ENCODE measurements around the gene MIAT. TPM values are rescaled to one million over a fixed set of nuclear protein-coding genes. Genes with fewer than 3 reads are reported as not detected.

Gene MIAT
- total and polyA plus RNA-seq, 2 of the 8 experiments (the other 6 are each of a cell fraction or from before 2014, with no cell fraction given) = 27.6 to 36.0 TPM

- no peak overlapping the region for H2AK5ac ChIP-seq (ENCODE audit: low read depth, low read length)
- no peak overlapping the region for H2AFZ ChIP-seq (ENCODE audit: low read length)
- ChIA-PET POLR2A (ENCODE audit: partially characterized antibody) (no interaction called here), CTCF (ENCODE audit: partially characterized antibody) (interaction anchor here (1.4 to 1.7 kb wide), 2 partner anchors 10 to 19 kb away, joined by 3 to 6 read pairs; no protein-coding TSS in a partner anchor)
- DNase-seq (ENCODE audit: low read depth in 1 of 2, low spot score in 2 of 2) = no peak
- H3K23me2 ChIP-seq (ENCODE audit: low read depth, low read length) = no peaks in the 10 kb centered on the region
- H4K91ac ChIP-seq (replicated peaks; ENCODE audit: insufficient read length, low read length) = no peak overlapping the region
- H2BK5ac ChIP-seq (ENCODE audit: low read depth, low read length) = no peak overlapping the region
- no peak overlapping the region for H2BK20ac ChIP-seq (ENCODE audit: low read length)
- no peak overlapping the region for H3K9ac ChIP-seq (replicated peaks in 1 of 4; ENCODE audit: extremely low read depth in 1 of 4, low read depth in 3 of 4, low read length in 3 of 4)
- H2BK15ac ChIP-seq (ENCODE audit: low read length) = no peak overlapping the region
- H3K18ac ChIP-seq (ENCODE audit: extremely low read depth, low read length) = no peak overlapping the region
- no peak overlapping the region for H3K27ac ChIP-seq (ENCODE audit: low read depth, low read length)
- H2BK12ac ChIP-seq (ENCODE audit: low read depth, low read length) = no peak overlapping the region
- no peak for FAIRE-seq
- H3K36me3 ChIP-seq (ENCODE audit: control insufficient read depth in 2 of 4, insufficient read depth in 4 of 4, low read length in 3 of 4) = peaks cover 0 to 9% (median 2%) of the 10 kb centered on the region in 4 experiments; a peak in 1 of 8 replicates
- H3K4me1 ChIP-seq (replicated peaks in 1 of 4; ENCODE audit: control insufficient read depth in 3 of 4, insufficient read depth in 4 of 4, low read length in 3 of 4) = no peaks in the 10 kb centered on the region
- no peak overlapping the region for H3K4me3 ChIP-seq (ENCODE audit: extremely low read depth in 1 of 4, insufficient read depth in 2 of 4, low read depth in 3 of 4, low read length in 4 of 4)
- no peak overlapping the region for H3K56ac ChIP-seq (replicated peaks; ENCODE audit: insufficient read length, low read depth, low read length)
- no peak overlapping the region for H3K4me2 ChIP-seq (ENCODE audit: insufficient read depth in 1 of 2, low read depth in 2 of 2, low read length in 2 of 2)
- no peak overlapping the region for H2BK120ac ChIP-seq (replicated peaks; ENCODE audit: low read depth, low read length)
- H3K9me3 ChIP-seq (ENCODE audit: insufficient read depth in 2 of 2, low read depth in 1 of 2, low read length in 1 of 2) = peaks cover 11 to 20% of the 10 kb centered on the region in 2 experiments; a peak in 3 of 4 replicates
- no peak overlapping the region for H3K23ac ChIP-seq (ENCODE audit: insufficient read length)
- H3K4ac ChIP-seq (replicated peaks; ENCODE audit: insufficient read length, low read depth, low read length) = no peak overlapping the region
- H3K27me3 ChIP-seq (replicated peaks in 1 of 4; ENCODE audit: control insufficient read depth in 3 of 4, extremely low read depth in 1 of 4, insufficient read depth in 3 of 4, low read length in 3 of 4) = no peaks in the 10 kb centered on the region; a peak in 3 of 7 replicates
- 80% methylated on average over 2 of the region's 2 CpGs; no CpG with 5 or more reads in 1 of the 2 experiments for WGBS, 2 experiments (ENCODE audit: extremely low coverage in 1 of 2, insufficient coverage in 1 of 2, insufficient read length in 1 of 2, insufficient replicate concordance in 2 of 2, low coverage in 1 of 2, low lambda C conversion rate in 2 of 2, missing lambda C conversion rate in 1 of 2)
- H3K79me2 ChIP-seq (ENCODE audit: control insufficient read depth in 1 of 2, insufficient read depth in 2 of 2, low read length in 2 of 2) = no peaks in the 10 kb centered on the region
- no peak overlapping the region for H4K8ac ChIP-seq (ENCODE audit: extremely low read depth, insufficient read depth, low read length)
- no peaks in the 10 kb centered on the region for H3K79me1 ChIP-seq (ENCODE audit: low read depth, low read length)
- no peak overlapping the region for H4K5ac ChIP-seq (ENCODE audit: insufficient read length, low read depth, low read length)
- H4K20me1 ChIP-seq (replicated peaks in 1 of 2; ENCODE audit: control insufficient read depth in 1 of 2, insufficient read depth in 2 of 2, low read length in 2 of 2) = no peaks in the 10 kb centered on the region
- no peak overlapping the region for H3K14ac ChIP-seq (ENCODE audit: insufficient read length)
- TF ChIP-seq KDM1A (IDR thresholded peaks at IDR 0.05; ENCODE audit: borderline replicate concordance, low read length) (no peak), RFX5 (IDR thresholded peaks at IDR 0.05; ENCODE audit: borderline replicate concordance, low read depth, low read length) (no peak), TAF1 (IDR thresholded peaks at IDR 0.05; ENCODE audit: low read depth, low read length) (no peak), E2F6 (IDR thresholded peaks at IDR 0.05) (no peak), SIX5 (IDR thresholded peaks at IDR 0.05; ENCODE audit: low read depth, low read length) (no peak), POU5F1 (IDR thresholded peaks at IDR 0.05; ENCODE audit: low read depth, low read length) (no peak), SP1 (IDR thresholded peaks at IDR 0.05; ENCODE audit: low read depth, low read length) (no peak), NRF1 (IDR thresholded peaks at IDR 0.05; ENCODE audit: low read depth, low read length) (no peak), RNF2 (IDR thresholded peaks at IDR 0.05; ENCODE audit: borderline replicate concordance, low read depth, low read length, missing control alignments, poor library complexity, severe bottlenecking) (no peak), EZH2 (IDR thresholded peaks at IDR 0.05; ENCODE audit: low read depth, low read length, severe bottlenecking) (no peak), MAFK (IDR thresholded peaks at IDR 0.05; ENCODE audit: low read depth, low read length) (no peak), SIRT6 (IDR thresholded peaks at IDR 0.05; ENCODE audit: low read length) (no peak), BRCA1 (IDR thresholded peaks at IDR 0.05; ENCODE audit: low read depth, low read length) (no peak), GABPA (IDR thresholded peaks at IDR 0.05; ENCODE audit: borderline replicate concordance, insufficient read depth, low read length) (no peak)
These were observed 39.8 kb downstream of the MIAT start for GRCh38 chr22:26697151-26697550.

All from H1 (cell line).